HepG2 (cell line): ENCODE measurements around the gene SNCG. TPM values are rescaled to one million over a fixed set of nuclear protein-coding genes. Genes with fewer than 3 reads are reported as not detected.

ENCODE experiments used
- ATAC-seq: fragments of 200-7000 bp; cut with Tn5 transposase; 3 replicates; pipeline ENCODE4 v1.9.1; 2020; ENCODE audit warnings: mild to moderate bottlenecking, moderate library complexity
- BruUV-seq: library from RNA; stranded (reverse); fragments of 400-500 nt; replicated peaks from 2 replicates; lab custom pipeline; 2021; lab: Mats Ljungman, UMichigan
- CTCF ChIA-PET: fragments of 300-600 bp; formaldehyde crosslinking; extraction: SDS; loops from one replicate; lab custom pipeline; 2021; ENCODE audit warnings: low total read pairs, inconsistent platforms, low intra/inter-chr PET ratio; lab: Yijun Ruan, JAX
- POLR2A ChIA-PET: fragments of 350-600 bp; sonication (Branson Sonifier 250); formaldehyde crosslinking; loops from one replicate; lab custom pipeline; 2020; ENCODE audit warnings: antibody characterized with exemption, inconsistent platforms; lab: Yijun Ruan, JAX
- DNase-seq: peaks from one replicate; pipeline ENCODE4 v3.0.0-alpha.2; 2015; ENCODE audit warnings: low spot score
- FAIRE-seq: peaks from 3 replicates; lab custom pipeline; 2011; peaks lifted over from hg19 to GRCh38; lab: Jason Lieb, UNC
- H2AFZ ChIP-seq: one replicate; pipeline ENCODE4 v1.6.1; 2011; ENCODE audit warnings: low read length, inconsistent platforms
- H3K27ac ChIP-seq: fragments of 300-600 bp; 3 replicates; pipeline ENCODE4 v1.8.0; 2011; ENCODE audit warnings: mixed run types, mild to moderate bottlenecking, mixed read lengths, low read length, inconsistent platforms; ENCODE audit not compliant: insufficient read depth; ENCODE audit errors: extremely low read length
- H3K27me3 ChIP-seq, 2 experiments: fragments of 200-600 bp in 1 of 2; 2 replicates in 1 of 2; 3 replicates in 1 of 2; pipeline versions ENCODE4 v1.6.0 to v1.8.0; 2011; ENCODE audit warnings: low read length in 2 of 2, mild to moderate bottlenecking in 2 of 2, moderate library complexity in 2 of 2, inconsistent platforms in 1 of 2; ENCODE audit not compliant: insufficient read depth in 2 of 2, control insufficient read depth in 1 of 2
- H3K36me3 ChIP-seq, 2 experiments: fragments of 200-600 bp in 1 of 2; replicated peaks in 1 of 2; 2 replicates in 1 of 2; 3 replicates in 1 of 2; pipeline versions ENCODE4 v1.5.1 to v1.8.0; 2011; ENCODE audit warnings: low read length in 2 of 2, inconsistent platforms in 1 of 2; ENCODE audit not compliant: insufficient read depth in 2 of 2, control insufficient read depth in 1 of 2
- H3K4me1 ChIP-seq: 2 replicates; pipeline ENCODE4 v1.5.1; 2012; ENCODE audit warnings: low read length, inconsistent platforms; ENCODE audit not compliant: insufficient read depth
- H3K4me2 ChIP-seq: 2 replicates; pipeline ENCODE4 v1.6.0; 2011; ENCODE audit warnings: low read depth, low read length, inconsistent platforms
- H3K4me3 ChIP-seq, 3 experiments: fragments of 200-600 bp in 1 of 3; sonication (generic), shearing (Covaris generic) in 1 of 3; replicated peaks in 1 of 3; 2 replicates each; pipeline ENCODE4 v1.5.1; 2011 to 2016; ENCODE audit warnings: low read length in 3 of 3, inconsistent platforms in 2 of 3, low read depth in 2 of 3, mild to moderate bottlenecking in 2 of 3, control low read depth in 1 of 3, mixed read lengths in 1 of 3; ENCODE audit not compliant: insufficient read depth in 1 of 3
- H3K79me2 ChIP-seq: one replicate; pipeline ENCODE4 v1.6.1; 2011; ENCODE audit warnings: low read length, inconsistent platforms; ENCODE audit not compliant: insufficient read depth
- H3K9ac ChIP-seq: 2 replicates; pipeline ENCODE4 v1.6.0; 2011; ENCODE audit warnings: mild to moderate bottlenecking, low read depth, low read length, inconsistent platforms; ENCODE audit not compliant: insufficient read depth
- H3K9me3 ChIP-seq: 2 replicates; pipeline ENCODE4 v1.5.1; 2012; ENCODE audit warnings: mild to moderate bottlenecking, low read length
- H4K20me1 ChIP-seq: 2 replicates; pipeline ENCODE4 v1.6.0; 2011; ENCODE audit warnings: inconsistent platforms, mild to moderate bottlenecking, low read length, moderate library complexity; ENCODE audit not compliant: insufficient read depth
- CCDC6 ChIP-seq: sonication (generic); formaldehyde crosslinking; IDR thresholded peaks from 2 replicates; pipeline ENCODE4 v1.8.1; 2022; ENCODE audit warnings: mild to moderate bottlenecking, missing genetic modification reagents, moderate library complexity
- FOXJ3 ChIP-seq: sonication (generic); formaldehyde crosslinking; IDR thresholded peaks from 2 replicates; pipeline ENCODE4 v1.4.0; 2020; ENCODE audit warnings: missing genetic modification reagents, mild to moderate bottlenecking, borderline replicate concordance
- HNF4A ChIP-seq: sonication (generic); formaldehyde crosslinking; IDR thresholded peaks from 2 replicates; pipeline ENCODE4 v1.4.0; 2020; ENCODE audit warnings: missing genetic modification reagents
- IRF2 ChIP-seq: IDR thresholded peaks from 2 replicates; pipeline ENCODE4 v1.6.1; 2018; ENCODE audit warnings: missing genetic modification reagents, missing compliant biosample characterization
- MAX ChIP-seq: IDR thresholded peaks from 2 replicates; pipeline ENCODE4 v1.6.1; 2012; ENCODE audit warnings: inconsistent platforms
- MBNL3 ChIP-seq: fragments of 250-450 bp; sonication (Bioruptor Pico); conservative IDR thresholded peaks from 2 replicates; pipeline ENCODE4 v1.8.0; 2022; ENCODE audit warnings: mild to moderate bottlenecking, inconsistent platforms
- NPAS2 ChIP-seq: sonication (generic); formaldehyde crosslinking; IDR thresholded peaks from 2 replicates; pipeline ENCODE4 v1.8.0; 2022; ENCODE audit warnings: mild to moderate bottlenecking, missing genetic modification reagents, borderline replicate concordance
- NR2F6 ChIP-seq, 2 experiments: IDR thresholded peaks; 2 replicates each; pipeline ENCODE4 v1.6.1; 2016; ENCODE audit warnings: antibody characterized with exemption in 1 of 2, mild to moderate bottlenecking in 1 of 2
- NRL ChIP-seq: sonication (generic); formaldehyde crosslinking; IDR thresholded peaks from 2 replicates; pipeline ENCODE4 v1.5.0; 2020; ENCODE audit warnings: missing genetic modification reagents, mild to moderate bottlenecking, moderate library complexity, borderline replicate concordance
- PLRG1 ChIP-seq: fragments of 450-650 bp; conservative IDR thresholded peaks from 2 replicates; pipeline ENCODE4 v1.6.1; 2016
- POLR2AphosphoS5 ChIP-seq: IDR thresholded peaks from 2 replicates; pipeline ENCODE4 v1.6.1; 2012; ENCODE audit warnings: low read depth, low read length
- SPEN ChIP-seq: sonication (generic); formaldehyde crosslinking; IDR thresholded peaks from 2 replicates; pipeline ENCODE4 v1.5.1; 2020; ENCODE audit warnings: low read depth, mild to moderate bottlenecking, missing genetic modification reagents
- ZBTB7A ChIP-seq: sonication (generic); formaldehyde crosslinking; IDR thresholded peaks from 2 replicates; pipeline ENCODE4 v1.8.0; 2022; ENCODE audit warnings: mild to moderate bottlenecking, missing genetic modification reagents
- ZFX ChIP-seq: sonication (generic); formaldehyde crosslinking; IDR thresholded peaks from 2 replicates; pipeline ENCODE4 v1.4.0; 2020; ENCODE audit warnings: mild to moderate bottlenecking, low read depth, missing genetic modification reagents, moderate library complexity
- ZFY ChIP-seq: sonication (generic); formaldehyde crosslinking; IDR thresholded peaks from 2 replicates; pipeline ENCODE4 v1.4.0; 2020; ENCODE audit warnings: missing genetic modification reagents
- ZNF367 ChIP-seq: sonication (generic); formaldehyde crosslinking; IDR thresholded peaks from 2 replicates; pipeline ENCODE4 v1.4.0; 2020; ENCODE audit warnings: missing genetic modification reagents, borderline replicate concordance
- ZNF644 ChIP-seq: IDR thresholded peaks from 2 replicates; pipeline ENCODE4 v1.6.1; 2016; ENCODE audit warnings: low read depth
- ZNF687 ChIP-seq: sonication (generic); formaldehyde crosslinking; IDR thresholded peaks from 2 replicates; pipeline ENCODE4 v1.5.1; 2020; ENCODE audit warnings: mild to moderate bottlenecking, missing genetic modification reagents, moderate library complexity
- ZSCAN25 ChIP-seq: sonication (generic); formaldehyde crosslinking; IDR thresholded peaks from 2 replicates; pipeline ENCODE4 v1.8.0; 2022; ENCODE audit warnings: mild to moderate bottlenecking, missing genetic modification reagents
- WGBS: methylation state at CpG from one replicate; pipeline ENCODE4 v1.1.6; 2017; ENCODE audit warnings: low lambda C conversion rate; 5-methylcytosine and 5-hydroxymethylcytosine counted together
- in situ Hi-C: cut with HindIII; loops from 2 replicates; pipeline ENCODE4 v1.10.0; 2017; ENCODE audit warnings: low pct_unique_long_range_greater_than_20kb; ENCODE audit not compliant: extremely low pct_ligation_motif_present
- intact Hi-C: fragments of 100-400 bp; cut with micrococcal nuclease; formaldehyde crosslinking; loops from one replicate; pipeline ENCODE4 v1.10.0; 2022; ENCODE audit not compliant: unreplicated experiment
- polyA plus RNA-seq, 8 experiments: library from polyadenylated mRNA; depleted of rRNA in 3 of 8; stranded (reverse) in 7 of 8; unstranded in 1 of 8; fragments of >200 nt; fragmentation: Illumina TruSeq in 4 of 8; extraction: Trizol in 4 of 8; gene quantifications; 2 replicates each; pipeline versions ENCODE4 v1.2.1 to v1.2.3, GENCODE V29; 2011 to 2016; ENCODE audit warnings: low read depth in 4 of 8, missing spikeins in 1 of 8, mixed read lengths in 1 of 8; ENCODE audit not compliant: insufficient read depth in 1 of 8
- total RNA-seq, 5 experiments: library from RNA; depleted of rRNA; stranded (reverse); fragments of >200 nt; fragmentation: Illumina TruSeq; extraction: Trizol; gene quantifications; 2 replicates each; pipeline ENCODE4 v1.2.3, GENCODE V29; 2016; ENCODE audit warnings: low read depth in 1 of 5

Gene SNCG
- total and polyA plus RNA-seq, 2 of the 13 experiments (the other 11 are each of a cell fraction or from before 2014, with no cell fraction given): 0.22 to 0.91 TPM

GRCh38 chr10:86940677-86941076 is 17.7 kb upstream of the SNCG start:
- 19% methylated on average over 2 of the region's 6 CpGs for WGBS

More at GRCh38 chr10:86940677-86941076, 17.7 kb upstream of the SNCG start:
- H2AFZ ChIP-seq: no peak overlapping the region
- H3K27me3 ChIP-seq: peaks cover 3 to 12% of the 10 kb centered on the region in 2 experiments; a peak in 2 of 5 replicates
- no peak overlapping the region for H3K27ac ChIP-seq
- no peak overlapping the region for H3K9ac ChIP-seq
- intact Hi-C loops: no loop called here
- no TSS peak for BruUV-seq
- no peaks in the 10 kb centered on the region for H3K79me2 ChIP-seq
- ATAC-seq: no peak
- FAIRE-seq: no peak
- H3K36me3 ChIP-seq: no peaks in the 10 kb centered on the region
- TF ChIP-seq ZSCAN25 (CRISPR knock-in tag): no peak
- no peak for TF ChIP-seq SPEN (CRISPR knock-in tag)
- no peak for TF ChIP-seq FOXJ3
- peak; percentile 50 for TF ChIP-seq ZNF687 (CRISPR knock-in tag)
- peak; percentile 42; the same call in 1 of the 2 replicates for TF ChIP-seq MAX
- TF ChIP-seq PLRG1: no peak
- TF ChIP-seq MBNL3 (CRISPR knock-in tag): no peak
- no peak for TF ChIP-seq ZNF367 (CRISPR knock-in tag)
- peak; percentile 31; the same call in 1 of the 2 replicates for TF ChIP-seq ZFX (CRISPR knock-in tag)
- no peak for TF ChIP-seq NRL
- no peak for TF ChIP-seq IRF2 (CRISPR knock-in tag)
- no peak for TF ChIP-seq ZBTB7A
- TF ChIP-seq NPAS2 (CRISPR knock-in tag): no peak
- peak; percentile 28; the same call in 1 of the 2 replicates for TF ChIP-seq HNF4A (CRISPR knock-in tag)
- TF ChIP-seq CCDC6 (CRISPR knock-in tag): 0 out of 2 replicates have a peak, but pooled peaks have one; percentile 34
- TF ChIP-seq ZNF644 (CRISPR knock-in tag): 0 out of 2 replicates have a peak, but pooled peaks have one; percentile 56
- TF ChIP-seq NR2F6 (IDR thresholded peaks at IDR 0.05): no peak
- no peak for TF ChIP-seq NR2F6 (CRISPR knock-in tag; IDR thresholded peaks at IDR 0.05)
- no peak for TF ChIP-seq POLR2AphosphoS5
- peak; percentile 17; the same call in 1 of the 2 replicates for TF ChIP-seq ZFY
- no peak overlapping the region for H3K4me3 ChIP-seq
- ChIA-PET CTCF (interaction anchor here (2.1 to 2.6 kb wide), 2 partner anchors 20 to 26 kb away, joined by 20 to 26 read pairs; no protein-coding TSS in a partner anchor), POLR2A (no interaction called here)
- no peak overlapping the region; the same call in 1 of the 2 replicates for H3K4me2 ChIP-seq
- no peaks in the 10 kb centered on the region for H4K20me1 ChIP-seq
- H3K4me1 ChIP-seq: peaks cover 30% of the 10 kb centered on the region
- no peaks in the 10 kb centered on the region for H3K9me3 ChIP-seq
- no peak for DNase-seq
- in situ Hi-C loops: no loop called here
